Motor neuron (in vitro differentiated cells): ENCODE measurements around the gene ANGPTL4. TPM values are rescaled to one million over a fixed set of nuclear protein-coding genes. Genes with fewer than 3 reads are reported as not detected.
"Not testable (repeated sequence)": the region's sequence is repeated elsewhere in the genome, so short reads cannot be mapped to it uniquely, and the experiment has no call there.

Source experiments
- ATAC-seq, 8 experiments: fragments of 200-7000 bp; cut with Tn5 transposase; replicated peaks in 6 of 8; 2 replicates each; pipeline ENCODE4 v1.8.0; 2021; ENCODE audit warnings: mild to moderate bottlenecking in 8 of 8, moderate library complexity in 8 of 8
- H3K27ac ChIP-seq, 2 donors: fragments of 250-450 bp; sonication (Bioruptor Pico); 2 replicates each; pipeline ENCODE4 v1.9.0; 2021; ENCODE audit warnings: antibody characterized with exemption in 2 of 2, mild to moderate bottlenecking in 2 of 2, moderate library complexity in 1 of 2
- H3K4me1 ChIP-seq, 2 donors: fragments of 250-450 bp; sonication (Bioruptor Pico); replicated peaks in 1 of 2; 2 replicates each; pipeline ENCODE4 v1.6.1; 2021; ENCODE audit warnings: antibody characterized with exemption in 2 of 2, mild to moderate bottlenecking in 2 of 2, moderate library complexity in 1 of 2
- H3K4me3 ChIP-seq, 5 donors: fragments of 250-450 bp; sonication (Bioruptor Pico); 2 replicates each; pipeline ENCODE4 v1.9.0; 2021; ENCODE audit warnings: antibody characterized with exemption in 5 of 5, mild to moderate bottlenecking in 5 of 5, moderate library complexity in 4 of 5
- WGBS, 10 experiments: fragments of 450-650 bp; shearing (Covaris generic); methylation state at CpG; one replicate each; pipeline ENCODE4 v1.0.0; 2022; 5-methylcytosine and 5-hydroxymethylcytosine counted together
- in situ Hi-C, 9 experiments: fragments of 400-800 bp; cut with MboI; loops; one replicate each; pipeline ENCODE4 v1.15.0; 2021; ENCODE audit warnings: low sequenced_read_pairs in 9 of 9, low pct_unique_long_range_greater_than_20kb in 2 of 9; ENCODE audit not compliant: unreplicated experiment in 9 of 9
- total RNA-seq, 8 experiments: library from RNA; unstranded; fragments of 300-600 nt; gene quantifications; 2 replicates each; pipeline versions ENCODE4 v1.2.3 to v1.2.4, GENCODE V29; 2022

The ANGPTL4 gene
- total RNA-seq, 8 experiments from 2014 or later: 0.38 to 4.6 (median 0.90) TPM; not detected in 1

GRCh38 chr19:8358948-8359347 is 5.0 kb upstream of the ANGPTL4 start:
- 17 to 88% (median 77%) methylated on average over 1 to 6 of the region's 6 CpGs; no CpG with 5 or more reads in 2 of the 10 experiments for WGBS, 10 experiments
- Histone ChIP-seq H3K27ac (no peak overlapping the region), H3K4me1 (peaks cover 0 to under 1% of the 10 kb centered on the region in 2 donors), H3K4me3 (no peak overlapping the region)
- in situ Hi-C loops: loop anchor here in 1 of 9 experiments (10.0 kb wide), 1 partner anchor 146 kb away; the partner anchor contains the start of gene PRAM1
- no peak for ATAC-seq

- no peak for ATAC-seq
- in situ Hi-C loops: no loop called here
- Histone ChIP-seq H3K27ac (no peak overlapping the region), H3K4me3 (no peak overlapping the region), H3K4me1 (peaks cover 0 to 7% of the 10 kb centered on the region in 2 donors)
- WGBS, 10 experiments: 73 to 100% (median 84%) methylated on average over 2 to 8 of the region's 8 CpGs
Measured at GRCh38 chr19:8360196-8360595, 3.8 kb upstream of the ANGPTL4 start.

- in situ Hi-C loops: no loop called here
- Histone ChIP-seq H3K4me1 (peaks cover 0 to 8% of the 10 kb centered on the region in 2 donors), H3K4me3 (no peak overlapping the region), H3K27ac (no peak overlapping the region)
- WGBS, 10 experiments: 0 to 80% (median 55%) methylated on average over 1 to 6 of the region's 12 CpGs; no CpG with 5 or more reads in 3 of the 10 experiments
- ATAC-seq: peak in 6 of 8 experiments; percentile 61 to 83 (median 73)
Measured at GRCh38 chr19:8361921-8362793, 1.8 kb upstream of the ANGPTL4 start.

GRCh38 chr19:8366121-8366581 is 2.2 kb downstream of the ANGPTL4 start:
- in situ Hi-C loops: no loop called here
- WGBS, 10 experiments: 93% methylated on average over 7 of the region's 11 CpGs; no CpG with 5 or more reads in 9 of the 10 experiments
- ATAC-seq: no peak
- H3K27ac ChIP-seq: no peak overlapping the region
- peaks cover 0 to 9% of the 10 kb centered on the region in 2 donors for H3K4me1 ChIP-seq
- H3K4me3 ChIP-seq: no peak overlapping the region

- H3K27ac ChIP-seq: no peak overlapping the region
- in situ Hi-C loops: no loop called here
- WGBS, 10 experiments: no CpG with 5 or more reads among the region's 13 CpGs
- H3K4me1 ChIP-seq: peaks cover 0 to 9% of the 10 kb centered on the region in 2 donors
- H3K4me3 ChIP-seq: no peak overlapping the region
- ATAC-seq: no peak
Measured at GRCh38 chr19:8366961-8367326, 3.0 kb downstream of the ANGPTL4 start.

- in situ Hi-C loops: no loop called here
- WGBS, 10 experiments: 20 to 100% (median 75%) methylated on average over 1 to 9 of the region's 23 CpGs; no CpG with 5 or more reads in 1 of the 10 experiments
- peak; percentile 10 to 72 (median 59) for ATAC-seq
- Histone ChIP-seq H3K4me1 (peaks cover 0 to 9% of the 10 kb centered on the region in 2 donors), H3K27ac (no peak overlapping the region), H3K4me3 (no peak overlapping the region)
Measured at GRCh38 chr19:8367327-8368001, 3.5 kb downstream of the ANGPTL4 start.

GRCh38 chr19:8370176-8371010 is 6.4 kb downstream of the ANGPTL4 start:
- 35 to 100% (median 81%) methylated on average over 2 to 17 of the region's 19 CpGs; no CpG with 5 or more reads in 2 of the 10 experiments for WGBS, 10 experiments
- Histone ChIP-seq H3K4me3 (no peak overlapping the region), H3K4me1 (peaks cover 0 to 3% of the 10 kb centered on the region in 2 donors), H3K27ac (no peak overlapping the region)
- ATAC-seq: peak in 3 of 8 experiments; percentile 21 to 51 (median 44)
- in situ Hi-C loops: no loop called here

- 72 to 100% (median 92%) methylated on average over 1 to 13 of the region's 28 CpGs; no CpG with 5 or more reads in 2 of the 10 experiments for WGBS, 10 experiments
- Histone ChIP-seq H3K27ac (no peak overlapping the region), H3K4me3 (no peak overlapping the region), H3K4me1 (peaks cover 0 to 3% of the 10 kb centered on the region in 2 donors)
- peak in 2 of 8 experiments; percentile 5 to 15 for ATAC-seq
- in situ Hi-C loops: no loop called here
Measured at GRCh38 chr19:8371011-8371804, 7.3 kb downstream of the ANGPTL4 start.

- Histone ChIP-seq H3K4me1 (no peaks in the 10 kb centered on the region), H3K27ac (no peak overlapping the region), H3K4me3 (no peak overlapping the region)
- WGBS, 10 experiments: 52 to 91% (median 84%) methylated on average over 1 to 15 of the region's 26 CpGs; no CpG with 5 or more reads in 1 of the 10 experiments
- in situ Hi-C loops: no loop called here
- ATAC-seq: no peak
Measured at GRCh38 chr19:8373867-8374813, 10.2 kb downstream of the ANGPTL4 start.

- 100% methylated on average over 1 of the region's 32 CpGs; no CpG with 5 or more reads in 9 of the 10 experiments for WGBS, 10 experiments
- H3K4me1 ChIP-seq, H3K27ac ChIP-seq, ATAC-seq, in situ Hi-C loops, H3K4me3 ChIP-seq: not testable (repeated sequence)
Measured at GRCh38 chr19:8375766-8376165, 11.8 kb downstream of the ANGPTL4 start.

- H3K4me3 ChIP-seq, ATAC-seq, in situ Hi-C loops, H3K4me1 ChIP-seq, H3K27ac ChIP-seq: not testable (repeated sequence)
- 68 to 100% (median 98%) methylated on average over 1 to 6 of the region's 10 CpGs; no CpG with 5 or more reads in 2 of the 10 experiments for WGBS, 10 experiments
Measured at GRCh38 chr19:8376373-8376974, 12.5 kb downstream of the ANGPTL4 start.
